KMS-11 (cell line): ENCODE results near the gene DHX34.

Source experiments
- H2AFZ ChIP-seq: fragments of 200-600 bp; sonication (generic); 2 replicates; pipeline ENCODE4 v1.6.1; 2016; ENCODE audit warnings: antibody characterized with exemption, mixed run types, low read depth
- H3K27ac ChIP-seq: fragments of 200-600 bp; sonication (generic); 2 replicates; pipeline ENCODE4 v1.6.1; 2016; ENCODE audit warnings: mild to moderate bottlenecking, mixed run types
- H3K27me3 ChIP-seq: fragments of 200-600 bp; sonication (generic); 2 replicates; pipeline ENCODE4 v1.6.1; 2017; ENCODE audit warnings: mild to moderate bottlenecking, low read depth, mixed run types, moderate library complexity; ENCODE audit not compliant: insufficient read depth
- H3K36me3 ChIP-seq: fragments of 200-600 bp; sonication (generic); 2 replicates; pipeline ENCODE4 v1.6.1; 2017; ENCODE audit warnings: mild to moderate bottlenecking, mixed run types; ENCODE audit not compliant: insufficient read depth
- H3K4me1 ChIP-seq: fragments of 200-600 bp; sonication (generic); 2 replicates; pipeline ENCODE4 v1.6.1; 2016; ENCODE audit warnings: mild to moderate bottlenecking, low read depth, mixed run types; ENCODE audit not compliant: poor library complexity, severe bottlenecking
- H3K4me2 ChIP-seq: fragments of 200-600 bp; sonication (generic); 2 replicates; pipeline ENCODE4 v1.7.0; 2016; ENCODE audit warnings: mild to moderate bottlenecking, mixed run types
- H3K4me3 ChIP-seq: fragments of 200-600 bp; sonication (generic); IDR thresholded peaks from 2 replicates; pipeline ENCODE4 v1.6.1; 2017; ENCODE audit warnings: low read depth, low read length, mixed read lengths; ENCODE audit not compliant: insufficient read depth
- H3K79me2 ChIP-seq: fragments of 200-600 bp; sonication (generic); 2 replicates; pipeline ENCODE4 v1.6.1; 2016; ENCODE audit warnings: low read depth, mixed run types; ENCODE audit not compliant: insufficient read depth
- H3K9ac ChIP-seq: fragments of 200-600 bp; sonication (generic); 2 replicates; pipeline ENCODE4 v1.6.1; 2016; ENCODE audit warnings: mild to moderate bottlenecking, mixed run types
- H4K20me1 ChIP-seq: fragments of 200-600 bp; sonication (generic); 2 replicates; pipeline ENCODE4 v1.6.1; 2016; ENCODE audit warnings: mild to moderate bottlenecking, mixed run types; ENCODE audit not compliant: insufficient read depth
- CTCF ChIP-seq: fragments of 200-600 bp; sonication (generic); conservative IDR thresholded peaks from 2 replicates; pipeline ENCODE4 v1.6.1; 2017; ENCODE audit warnings: low read depth, mild to moderate bottlenecking, antibody characterized with exemption, low read length, moderate library complexity, mixed read lengths

DHX34 gene

GRCh38 chr19:47398707-47399597, 49.8 kb downstream of the DHX34 start:
- peaks cover 65% of the 10 kb centered on the region for H3K27me3 ChIP-seq
- H3K27ac ChIP-seq: no peak overlapping the region
- TF ChIP-seq CTCF: no peak
- H2AFZ ChIP-seq: no peak overlapping the region
- H3K9ac ChIP-seq: no peak overlapping the region
- no peak overlapping the region for H3K4me3 ChIP-seq
- H3K4me2 ChIP-seq: no peak overlapping the region
- H4K20me1 ChIP-seq: no peaks in the 10 kb centered on the region
- H3K36me3 ChIP-seq: no peaks in the 10 kb centered on the region
- no peaks in the 10 kb centered on the region for H3K79me2 ChIP-seq
- H3K4me1 ChIP-seq: no peaks in the 10 kb centered on the region

DNA sequence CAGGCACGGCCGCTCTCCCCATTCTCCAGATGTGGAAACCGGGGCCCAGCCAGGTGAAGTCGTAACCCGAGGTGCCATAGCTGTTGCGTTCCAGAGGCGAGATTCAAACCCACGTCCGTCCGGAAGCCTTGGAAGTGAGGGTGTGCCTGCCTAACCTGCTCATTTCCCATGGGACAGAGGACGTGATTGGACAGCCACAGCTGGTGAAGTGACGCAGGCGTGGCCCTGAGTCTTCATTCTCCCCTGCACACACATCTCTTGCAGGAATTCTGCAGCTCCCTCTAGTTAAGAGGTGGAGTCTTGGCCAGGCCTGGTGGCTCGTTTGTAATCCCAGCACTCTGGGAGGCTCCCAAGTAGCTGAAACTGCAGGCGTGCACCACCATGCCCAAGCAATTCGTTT, 53.4 kb downstream of the DHX34 start:
- Histone ChIP-seq H2AFZ (no peak overlapping the region), H4K20me1 (no peaks in the 10 kb centered on the region), H3K4me2 (no peak overlapping the region), H3K36me3 (no peaks in the 10 kb centered on the region), H3K79me2 (no peaks in the 10 kb centered on the region), H3K27ac (no peak overlapping the region), H3K27me3 (peaks cover 82% of the 10 kb centered on the region), H3K4me3 (no peak overlapping the region), H3K9ac (no peak overlapping the region), H3K4me1 (no peaks in the 10 kb centered on the region)
- TF ChIP-seq CTCF: no peak

DNA sequence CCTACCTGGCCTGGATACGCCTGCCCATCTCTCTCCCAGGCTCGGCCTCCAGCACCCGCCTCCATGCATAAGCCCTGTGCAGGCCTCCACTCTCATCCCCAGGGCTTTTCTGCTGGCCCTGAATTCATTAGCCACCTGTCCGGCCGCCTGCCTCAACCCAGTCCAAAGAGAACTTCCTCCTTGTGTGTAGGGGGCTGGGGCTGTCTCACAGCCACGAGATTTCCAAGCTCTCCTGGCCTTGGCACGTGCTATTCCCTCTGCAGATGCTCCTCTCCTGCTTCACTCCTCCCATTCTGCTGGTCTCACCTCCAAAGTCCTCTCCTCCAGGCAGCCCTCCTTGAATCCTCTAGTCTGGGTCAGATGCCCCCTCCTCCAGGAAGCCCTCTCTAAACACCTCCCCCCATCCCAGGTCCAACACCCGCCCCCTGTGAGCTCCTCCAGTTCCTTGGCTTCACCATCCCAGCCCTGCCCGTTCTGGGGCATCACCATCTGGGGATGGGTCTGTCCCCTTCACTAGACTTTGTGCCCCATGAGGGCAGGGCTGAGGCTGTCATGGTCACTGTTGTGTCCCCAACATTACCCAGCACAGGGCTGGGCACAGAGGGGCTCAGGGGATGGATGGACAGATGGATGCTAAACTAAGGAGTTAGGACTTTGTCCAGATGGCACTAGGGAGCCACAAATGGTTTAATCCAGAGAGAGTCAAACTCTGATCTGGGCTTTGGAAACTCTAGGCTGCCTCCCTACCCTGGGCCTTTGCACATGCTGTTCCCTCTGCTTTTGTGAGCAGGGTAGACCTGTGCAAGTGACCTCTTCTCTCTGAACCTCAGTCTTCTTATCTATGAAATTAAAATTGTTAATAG, 55.5 kb downstream of the DHX34 start:
- Histone ChIP-seq H4K20me1 (no peaks in the 10 kb centered on the region), H3K79me2 (no peaks in the 10 kb centered on the region), H2AFZ (no peak overlapping the region), H3K36me3 (no peaks in the 10 kb centered on the region), H3K9ac (no peak overlapping the region), H3K27ac (no peak overlapping the region), H3K4me2 (no peak overlapping the region), H3K27me3 (peaks cover 100% of the 10 kb centered on the region), H3K4me1 (no peaks in the 10 kb centered on the region), H3K4me3 (no peak overlapping the region)
- no peak for TF ChIP-seq CTCF

- no peak overlapping the region for H3K4me2 ChIP-seq
- H4K20me1 ChIP-seq: no peaks in the 10 kb centered on the region
- no peak overlapping the region for H2AFZ ChIP-seq
- no peak overlapping the region for H3K9ac ChIP-seq
- H3K79me2 ChIP-seq: no peaks in the 10 kb centered on the region
- no peaks in the 10 kb centered on the region for H3K4me1 ChIP-seq
- peaks cover 100% of the 10 kb centered on the region for H3K27me3 ChIP-seq
- H3K4me3 ChIP-seq: no peak overlapping the region
- TF ChIP-seq CTCF: no peak
- no peaks in the 10 kb centered on the region for H3K36me3 ChIP-seq
- no peak overlapping the region for H3K27ac ChIP-seq
Measured at GRCh38 chr19:47405197-47405550, 56.1 kb downstream of the DHX34 start.
